Memory B cell (primary cell): ENCODE results near the gene GPRC5C.

Experiments used
- ATAC-seq: fragments of 150-1000 bp; cut with Tn5 transposase; 2 replicates; pipeline ENCODE4 v1.10.0; 2021; ENCODE audit warnings: low read depth, mild to moderate bottlenecking, moderate library complexity
- DNase-seq, 2 donors: peaks; one replicate each; pipeline ENCODE4 v3.0.0; 2022; ENCODE audit warnings: low spot score in 2 of 2
- H3K27ac Mint-ChIP-seq: one replicate; pipeline ENCODE4 v1.8.0; 2022; ENCODE audit warnings: mild to moderate bottlenecking, moderate library complexity, mixed read lengths
- H3K27me3 Mint-ChIP-seq: one replicate; pipeline ENCODE4 v1.8.0; 2022; ENCODE audit warnings: mixed read lengths
- H3K36me3 Mint-ChIP-seq: one replicate; pipeline ENCODE4 v1.8.0; 2022; ENCODE audit warnings: mild to moderate bottlenecking, mixed read lengths
- H3K4me1 Mint-ChIP-seq: one replicate; pipeline ENCODE4 v1.8.0; 2022; ENCODE audit warnings: mixed read lengths
- H3K4me3 Mint-ChIP-seq: one replicate; pipeline ENCODE4 v1.8.0; 2022; ENCODE audit warnings: mild to moderate bottlenecking, moderate library complexity, mixed read lengths
- H3K9me3 Mint-ChIP-seq: one replicate; pipeline ENCODE4 v1.8.0; 2022; ENCODE audit warnings: mixed read lengths

GPRC5C gene, protein sequence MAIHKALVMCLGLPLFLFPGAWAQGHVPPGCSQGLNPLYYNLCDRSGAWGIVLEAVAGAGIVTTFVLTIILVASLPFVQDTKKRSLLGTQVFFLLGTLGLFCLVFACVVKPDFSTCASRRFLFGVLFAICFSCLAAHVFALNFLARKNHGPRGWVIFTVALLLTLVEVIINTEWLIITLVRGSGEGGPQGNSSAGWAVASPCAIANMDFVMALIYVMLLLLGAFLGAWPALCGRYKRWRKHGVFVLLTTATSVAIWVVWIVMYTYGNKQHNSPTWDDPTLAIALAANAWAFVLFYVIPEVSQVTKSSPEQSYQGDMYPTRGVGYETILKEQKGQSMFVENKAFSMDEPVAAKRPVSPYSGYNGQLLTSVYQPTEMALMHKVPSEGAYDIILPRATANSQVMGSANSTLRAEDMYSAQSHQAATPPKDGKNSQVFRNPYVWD

DNA sequence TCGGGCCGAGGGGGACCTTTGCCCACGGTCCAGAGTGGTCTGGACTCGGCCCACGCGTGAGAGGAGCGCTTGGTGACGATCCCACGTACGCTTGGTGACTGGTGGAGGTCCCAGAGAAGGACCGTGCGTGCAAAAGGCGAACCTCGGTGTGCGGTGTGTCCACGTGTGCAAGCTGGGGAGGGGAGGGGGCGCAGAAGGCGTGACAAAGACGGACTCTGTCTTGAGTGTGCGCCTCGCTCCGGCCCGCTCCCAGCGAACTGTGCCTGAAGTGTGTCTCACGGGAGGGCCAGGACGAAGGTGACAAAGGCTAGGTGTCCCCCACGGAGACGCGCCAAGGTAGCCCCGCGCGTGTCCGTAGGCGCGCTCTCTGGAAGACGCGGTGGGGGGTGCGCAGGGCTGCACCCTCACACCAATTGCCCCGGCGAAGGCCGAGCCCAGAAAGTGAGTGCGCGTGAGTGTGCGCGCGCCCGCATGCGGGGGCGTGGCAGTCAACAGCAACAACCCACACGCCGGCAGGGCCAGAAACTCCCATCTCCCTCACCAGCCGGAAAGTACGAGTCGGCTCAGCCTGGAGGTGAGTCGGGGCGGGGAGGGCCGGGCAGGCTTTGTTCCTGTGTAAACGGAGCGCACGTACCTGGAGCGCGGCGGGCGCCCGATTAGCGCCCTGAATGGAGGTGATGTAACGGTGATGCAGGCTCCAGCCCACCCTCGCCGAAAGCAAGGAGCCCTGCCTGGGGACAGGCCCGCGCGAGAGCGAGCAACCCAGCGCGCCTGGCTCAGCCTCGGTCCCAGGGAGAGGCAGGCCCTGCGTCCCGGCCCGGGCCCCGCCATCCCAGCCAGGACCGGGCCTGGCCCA lies at the start of gene GPRC5C:
Gene GPRC5C, plus strand, starts transcription at position 521 of the 856 bp plus-strand sequence. CDS start 7,689 bp downstream, outside the sequence.
- ATAC-seq: peak; percentile 63
- H3K9me3 Mint-ChIP-seq: no peaks in the 10 kb centered on the region
- no peak within 1 kb of the TSS for H3K27ac Mint-ChIP-seq
- peaks cover 18% of the 10 kb centered on the region for H3K27me3 Mint-ChIP-seq
- no peak for DNase-seq
- peaks cover 1% of the 10 kb centered on the region for H3K36me3 Mint-ChIP-seq
- H3K4me1 Mint-ChIP-seq: peaks cover 6% of the 10 kb centered on the region
- peak within 1 kb of the TSS; percentile 71 for H3K4me3 Mint-ChIP-seq

DNA sequence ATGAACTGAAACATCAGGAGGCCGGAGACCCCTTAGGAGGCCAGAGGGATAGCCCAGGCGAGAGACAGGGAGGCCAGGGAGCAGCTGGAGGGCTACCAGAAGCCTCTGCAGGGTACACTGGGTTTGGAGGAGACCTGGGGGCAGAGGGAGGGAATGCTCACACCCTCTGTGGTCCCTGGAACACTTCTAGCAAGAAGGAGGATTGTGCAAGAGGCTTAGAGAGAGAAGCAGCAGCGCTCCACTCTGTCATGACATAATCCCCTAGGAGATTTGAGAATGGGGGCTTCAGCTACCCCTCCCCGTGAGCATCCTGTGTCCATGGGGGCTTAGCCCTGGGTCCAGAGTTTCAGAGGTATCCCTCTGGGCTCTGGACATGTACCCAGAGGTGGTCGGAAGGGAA lies 48.7 kb upstream of the GPRC5C start:
- H3K4me1 Mint-ChIP-seq: no peaks in the 10 kb centered on the region
- peaks cover 11% of the 10 kb centered on the region for H3K27me3 Mint-ChIP-seq
- no peak overlapping the region for H3K4me3 Mint-ChIP-seq
- no peaks in the 10 kb centered on the region for H3K36me3 Mint-ChIP-seq
- no peak for ATAC-seq
- H3K27ac Mint-ChIP-seq: no peak overlapping the region
- H3K9me3 Mint-ChIP-seq: no peaks in the 10 kb centered on the region
- no peak for DNase-seq

DNA sequence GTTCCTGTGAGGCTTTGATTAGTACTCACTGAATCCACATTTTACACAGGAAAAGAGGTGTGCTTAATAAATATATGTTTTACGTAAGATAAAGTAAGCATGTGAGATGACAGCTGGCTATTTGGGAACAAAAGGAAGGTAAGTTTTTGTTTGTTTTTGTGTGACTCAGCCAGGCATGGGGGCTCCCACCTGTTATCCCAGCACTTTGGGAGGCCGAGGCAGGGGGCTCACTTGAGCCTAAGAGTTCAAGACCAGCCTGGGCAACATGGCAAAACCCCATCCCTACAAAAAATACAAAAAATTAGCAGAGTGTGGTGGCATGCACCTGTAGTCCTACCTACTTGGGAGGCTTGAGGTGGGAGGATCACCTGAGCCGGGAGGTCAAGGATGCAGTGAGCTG lies 46.7 kb upstream of the GPRC5C start:
- H3K27ac Mint-ChIP-seq: no peak overlapping the region
- ATAC-seq (no peak), DNase-seq (no peak)
- H3K9me3 Mint-ChIP-seq: no peaks in the 10 kb centered on the region
- H3K36me3 Mint-ChIP-seq: no peaks in the 10 kb centered on the region
- peaks cover 14% of the 10 kb centered on the region for H3K27me3 Mint-ChIP-seq
- H3K4me1 Mint-ChIP-seq: no peaks in the 10 kb centered on the region
- H3K4me3 Mint-ChIP-seq: no peak overlapping the region

DNA sequence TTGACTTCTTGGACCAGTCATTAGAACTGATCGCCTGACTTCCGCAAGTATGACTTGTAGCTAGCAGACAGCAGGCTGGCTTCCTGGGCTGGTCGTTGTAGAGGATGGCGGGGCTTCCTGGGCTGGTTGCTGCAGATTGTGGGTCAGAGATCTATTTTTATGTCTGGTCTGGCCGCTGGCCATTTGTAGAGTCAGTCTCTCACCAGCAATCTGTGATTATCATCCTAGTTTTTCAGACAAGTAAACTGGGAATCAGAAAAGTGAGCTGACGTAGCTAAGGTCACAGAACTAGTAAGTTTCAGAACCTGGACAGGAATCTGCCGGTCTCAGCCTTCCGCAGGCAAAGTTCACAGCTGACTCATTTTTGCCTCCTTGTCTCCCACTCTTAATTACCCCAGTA lies 45.5 kb upstream of the GPRC5C start:
- no peaks in the 10 kb centered on the region for H3K4me1 Mint-ChIP-seq
- no peak for ATAC-seq
- H3K36me3 Mint-ChIP-seq: no peaks in the 10 kb centered on the region
- no peaks in the 10 kb centered on the region for H3K9me3 Mint-ChIP-seq
- H3K27me3 Mint-ChIP-seq: peaks cover 15% of the 10 kb centered on the region
- H3K27ac Mint-ChIP-seq: no peak overlapping the region
- no peak for DNase-seq
- H3K4me3 Mint-ChIP-seq: no peak overlapping the region

DNA sequence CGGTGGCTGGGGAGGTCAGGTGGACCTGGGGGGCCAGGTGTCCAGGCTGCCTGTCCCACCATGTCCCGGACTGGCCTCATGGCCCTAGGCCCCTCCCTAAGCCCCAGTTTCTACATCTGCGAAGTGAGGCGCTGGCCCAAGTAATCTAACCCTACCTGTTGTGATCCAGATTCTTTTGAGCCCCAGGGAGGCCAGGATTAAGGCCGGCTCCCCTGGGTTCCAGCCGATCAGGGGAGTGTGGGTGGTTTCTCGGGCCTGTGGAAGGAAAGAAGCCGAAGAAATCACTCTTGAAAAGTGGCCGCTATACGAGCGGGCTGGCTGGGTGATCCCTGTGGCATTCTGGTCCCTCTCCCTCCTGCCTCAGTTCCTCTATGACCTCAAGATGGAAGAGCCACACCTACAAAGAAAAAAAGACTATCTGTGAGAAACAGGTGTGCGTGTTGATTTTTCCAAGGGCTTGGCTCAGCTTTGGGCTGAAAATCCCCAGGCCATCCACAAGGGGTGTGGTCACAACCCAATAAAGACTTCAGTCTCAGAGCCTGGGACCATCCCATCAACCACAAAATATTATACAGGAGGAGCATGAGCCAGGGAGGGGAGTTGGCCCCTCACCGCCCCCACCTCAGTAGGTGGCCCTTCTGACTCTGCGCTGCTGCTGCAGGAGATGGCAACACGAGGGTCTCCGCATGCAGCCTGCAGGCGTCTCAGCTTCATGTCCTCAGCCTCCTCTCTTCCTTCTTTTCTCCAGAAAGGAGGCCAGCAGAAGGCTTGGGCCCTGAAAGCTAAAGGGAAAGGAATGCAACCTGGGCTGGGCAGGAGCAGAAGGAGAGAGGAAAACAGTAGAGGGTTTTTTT lies 44.3 kb upstream of the GPRC5C start:
- H3K9me3 Mint-ChIP-seq: no peaks in the 10 kb centered on the region
- H3K4me1 Mint-ChIP-seq: no peaks in the 10 kb centered on the region
- ATAC-seq: no peak
- DNase-seq: no peak
- H3K27me3 Mint-ChIP-seq: peaks cover 17% of the 10 kb centered on the region
- H3K27ac Mint-ChIP-seq: no peak overlapping the region
- H3K36me3 Mint-ChIP-seq: no peaks in the 10 kb centered on the region
- H3K4me3 Mint-ChIP-seq: no peak overlapping the region

DNA sequence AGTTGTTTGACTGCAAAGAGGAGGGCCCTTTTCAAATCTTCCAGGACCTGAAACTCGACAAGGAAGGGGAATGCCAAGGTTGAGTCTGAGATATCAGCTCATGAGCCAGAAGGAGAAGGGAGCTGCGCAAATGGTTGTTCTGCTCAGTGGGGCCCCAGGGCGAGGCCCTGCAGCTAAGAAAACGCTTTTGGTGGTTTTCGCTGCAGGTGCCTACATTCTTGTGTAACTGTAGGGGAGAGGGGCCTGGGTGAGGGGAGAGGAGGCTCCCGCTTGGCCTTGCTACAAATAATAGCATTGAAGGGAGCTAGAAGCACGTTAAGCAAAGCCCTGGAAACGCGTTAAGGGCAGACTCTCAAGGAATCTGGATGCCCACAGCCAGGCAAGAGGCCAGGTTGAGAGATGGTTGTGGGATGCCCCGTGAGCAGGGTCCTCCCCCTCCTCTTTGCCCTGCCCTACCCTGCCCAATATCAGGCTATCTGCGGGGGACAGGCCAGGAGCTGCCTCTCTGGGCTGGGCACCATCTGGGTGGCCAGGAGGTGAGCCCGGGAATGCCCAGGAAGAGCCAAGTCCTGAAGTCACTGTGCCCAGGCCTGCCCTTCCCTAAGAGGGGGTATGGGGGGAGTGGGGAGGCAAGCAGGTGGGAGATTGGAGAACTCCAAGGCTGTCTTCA lies 42.7 kb upstream of the GPRC5C start:
- Mint-ChIP-seq H3K4me3 (no peak overlapping the region), H3K9me3 (no peaks in the 10 kb centered on the region), H3K27me3 (peaks cover 15% of the 10 kb centered on the region), H3K4me1 (no peaks in the 10 kb centered on the region), H3K27ac (no peak overlapping the region), H3K36me3 (no peaks in the 10 kb centered on the region)
- DNase-seq (no peak), ATAC-seq (no peak)

DNA sequence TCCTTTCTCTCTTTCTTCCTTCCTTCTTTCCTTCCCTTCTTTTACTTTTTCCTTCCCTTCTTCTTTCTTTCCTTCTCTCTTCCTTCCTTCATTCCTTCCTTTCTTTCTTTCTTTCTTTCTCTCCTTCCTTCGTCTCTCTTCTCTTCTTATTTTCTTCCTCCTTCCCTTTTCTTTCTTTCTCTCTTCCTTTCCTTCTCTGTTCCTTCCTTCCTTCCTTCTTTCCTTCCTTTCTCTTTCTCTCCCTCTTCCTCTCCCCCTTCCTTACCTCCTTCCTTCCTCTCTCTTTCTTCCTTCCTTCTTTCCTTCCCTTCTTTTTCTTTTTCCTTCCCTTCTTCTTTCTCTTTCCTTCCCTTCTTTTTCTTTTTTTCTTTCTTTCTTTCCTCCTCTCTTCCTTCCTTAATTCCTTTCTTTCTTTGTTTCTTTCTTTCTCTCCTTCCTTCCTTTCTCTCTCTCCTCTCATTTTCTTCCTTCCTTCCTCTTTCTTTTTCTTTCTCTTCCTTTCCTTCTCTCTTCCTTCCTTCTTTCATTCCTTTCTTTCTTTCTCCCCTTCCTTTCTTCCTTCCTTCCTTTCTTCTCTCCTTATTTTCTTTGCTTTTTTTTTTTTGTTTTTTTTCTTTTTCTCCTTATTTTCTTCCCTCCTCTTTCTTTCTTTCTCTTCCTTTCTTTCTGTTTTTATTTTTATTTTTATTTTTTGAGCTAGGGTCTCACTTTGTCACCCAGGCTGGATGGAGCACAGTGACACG lies 41.8 kb upstream of the GPRC5C start:
- Mint-ChIP-seq H3K9me3 (no peaks in the 10 kb centered on the region), H3K4me3 (no peak overlapping the region), H3K36me3 (no peaks in the 10 kb centered on the region), H3K4me1 (no peaks in the 10 kb centered on the region), H3K27ac (peak overlapping the region; percentile 63), H3K27me3 (peaks cover 13% of the 10 kb centered on the region)
- ATAC-seq (no peak), DNase-seq (no peak)

DNA sequence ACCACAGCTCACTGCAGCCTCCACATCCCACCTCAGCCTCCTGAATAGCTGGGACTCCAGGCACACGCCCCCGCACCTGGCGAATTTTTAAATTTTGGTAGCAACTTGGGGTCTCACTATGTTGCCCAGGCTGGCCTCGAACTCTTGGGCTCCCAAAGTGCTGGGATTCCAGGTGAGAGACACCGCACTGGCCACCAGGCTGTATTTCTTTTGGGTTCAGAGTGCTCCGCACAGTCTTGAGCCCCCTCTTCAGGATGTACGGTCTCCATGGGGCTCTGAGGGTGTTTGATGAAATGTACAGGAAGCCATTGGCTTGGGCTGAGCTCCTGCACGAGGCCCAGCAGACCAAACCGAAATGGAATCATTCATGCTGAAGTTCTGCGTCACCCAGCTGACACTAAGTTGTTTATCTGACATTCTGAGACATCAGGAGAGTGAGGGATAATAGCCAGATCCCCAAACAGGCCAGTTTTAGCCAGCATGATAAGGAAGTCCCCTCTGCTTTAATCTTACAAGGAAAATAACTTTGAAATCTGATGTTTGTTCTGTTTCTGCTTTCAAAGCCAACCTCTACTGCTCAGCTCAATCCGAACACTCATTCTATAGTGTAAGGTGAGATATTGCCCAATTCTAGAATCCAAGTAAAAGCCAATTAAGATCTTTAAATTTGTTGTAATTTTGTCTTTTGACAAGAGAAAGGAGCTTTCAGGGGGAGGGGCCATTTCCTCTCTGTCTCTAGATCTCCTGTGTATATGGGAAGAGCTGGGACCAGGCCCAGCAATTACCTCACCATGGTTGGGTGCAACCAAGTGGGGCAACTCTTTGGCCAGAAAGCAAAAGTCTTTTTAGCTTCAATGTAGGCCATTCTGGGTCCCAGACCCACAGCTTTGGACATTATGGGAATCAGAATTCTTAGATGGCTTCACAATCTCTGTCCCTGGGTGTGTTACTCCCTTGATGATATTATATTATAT lies 40.9 kb upstream of the GPRC5C start:
- ATAC-seq: no peak
- no peak for DNase-seq
- Mint-ChIP-seq H3K4me1 (no peaks in the 10 kb centered on the region), H3K27me3 (peaks cover 17% of the 10 kb centered on the region), H3K36me3 (no peaks in the 10 kb centered on the region), H3K4me3 (no peak overlapping the region), H3K9me3 (no peaks in the 10 kb centered on the region), H3K27ac (peak overlapping the region; percentile 63)

DNA sequence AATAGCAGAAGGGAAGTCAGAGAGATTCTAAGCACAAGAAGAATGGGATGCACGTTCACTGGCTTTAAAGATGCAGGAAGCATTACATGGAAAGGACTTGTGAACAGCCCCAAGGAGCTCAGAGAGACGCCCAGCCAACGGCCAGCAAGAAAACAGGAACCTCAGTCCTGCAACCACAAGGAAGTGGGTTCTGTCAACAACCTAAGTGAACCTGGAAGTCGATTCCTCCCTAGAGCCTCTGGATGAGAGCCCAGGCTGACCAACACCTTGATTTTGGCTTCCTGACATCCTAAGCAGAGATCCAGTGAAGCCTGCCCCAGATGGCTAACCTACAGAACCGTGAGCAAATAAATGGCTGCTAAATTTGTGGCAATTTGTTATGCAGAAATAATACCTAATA lies 40.1 kb upstream of the GPRC5C start:
- Mint-ChIP-seq H3K9me3 (no peaks in the 10 kb centered on the region), H3K27ac (no peak overlapping the region), H3K27me3 (peaks cover 17% of the 10 kb centered on the region), H3K4me1 (no peaks in the 10 kb centered on the region), H3K36me3 (no peaks in the 10 kb centered on the region), H3K4me3 (no peak overlapping the region)
- ATAC-seq (no peak), DNase-seq (no peak)

DNA sequence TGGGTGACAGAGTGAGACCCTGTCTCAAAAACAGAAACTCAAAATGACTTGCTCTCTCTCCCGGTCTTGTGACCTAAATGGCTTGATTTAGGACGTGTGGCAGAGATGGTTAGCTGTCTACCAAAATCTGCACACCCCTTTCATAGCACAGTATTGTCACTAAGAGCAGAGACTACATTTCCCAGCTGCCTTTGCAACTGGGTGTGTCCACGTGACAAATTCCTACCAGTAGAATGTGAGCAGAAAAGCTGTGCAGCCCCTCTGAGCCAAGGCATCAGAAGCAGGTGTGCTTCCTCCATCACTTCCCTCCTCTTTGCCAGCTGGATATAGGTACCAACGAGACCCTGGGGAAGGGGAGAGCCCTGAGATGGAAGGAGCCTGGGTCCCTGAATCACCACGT lies 39.0 kb upstream of the GPRC5C start:
- H3K4me3 Mint-ChIP-seq: no peak overlapping the region
- H3K4me1 Mint-ChIP-seq: no peaks in the 10 kb centered on the region
- H3K9me3 Mint-ChIP-seq: no peaks in the 10 kb centered on the region

DNA sequence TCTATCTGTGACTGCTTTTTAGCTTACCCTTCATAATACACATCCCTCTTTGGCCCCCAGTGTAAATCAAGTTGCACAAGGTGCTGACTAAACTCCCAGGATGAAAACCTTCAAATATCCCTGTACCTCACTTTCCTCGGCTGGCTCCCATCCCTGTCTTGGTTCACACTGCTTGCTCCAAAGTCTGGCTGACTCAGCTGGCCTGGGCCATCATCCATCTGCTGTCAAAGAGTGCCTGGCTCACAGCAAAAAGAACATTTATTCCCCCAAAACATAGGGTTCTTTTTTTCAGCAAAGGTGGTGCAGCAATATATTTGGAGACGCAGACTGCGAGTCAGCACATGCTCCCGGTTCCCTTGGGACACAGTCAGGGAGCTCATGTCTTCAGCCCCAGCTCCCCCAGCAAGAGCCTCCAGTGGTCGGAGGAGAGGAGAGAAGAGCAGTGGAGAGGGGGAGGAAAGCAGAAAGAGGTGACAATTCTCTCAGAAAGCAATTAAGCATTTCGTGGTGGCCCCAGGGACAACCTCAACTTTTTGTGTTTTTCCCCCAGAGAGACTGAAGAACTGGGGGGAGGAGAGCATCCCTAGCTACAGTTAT lies 38.4 kb upstream of the GPRC5C start:
- Mint-ChIP-seq H3K4me3 (no peak overlapping the region), H3K4me1 (no peaks in the 10 kb centered on the region), H3K27ac (no peak overlapping the region), H3K36me3 (no peaks in the 10 kb centered on the region), H3K9me3 (no peaks in the 10 kb centered on the region), H3K27me3 (peaks cover 17% of the 10 kb centered on the region)
- DNase-seq (no peak), ATAC-seq (no peak)

More for the DNA sequence above, 39.0 kb upstream of the GPRC5C start:
- no peaks in the 10 kb centered on the region for H3K36me3 Mint-ChIP-seq
- peaks cover 17% of the 10 kb centered on the region for H3K27me3 Mint-ChIP-seq
- H3K27ac Mint-ChIP-seq: no peak overlapping the region
- DNase-seq (no peak), ATAC-seq (no peak)
